HG03280 (cell line): Measurements from ENCODE around the gene GPS2.
"Not testable (repeated sequence)": the region's sequence is repeated elsewhere in the genome, so short reads cannot be mapped to it uniquely, and the experiment has no call there.

Source experiments
- ATAC-seq: cut with Tn5 transposase; IDR thresholded peaks from one replicate; pipeline ENCODE4 v1.9.1; 2021; ENCODE audit warnings: mild to moderate bottlenecking, moderate library complexity; ENCODE audit not compliant: unreplicated experiment

Gene GPS2

DNA sequence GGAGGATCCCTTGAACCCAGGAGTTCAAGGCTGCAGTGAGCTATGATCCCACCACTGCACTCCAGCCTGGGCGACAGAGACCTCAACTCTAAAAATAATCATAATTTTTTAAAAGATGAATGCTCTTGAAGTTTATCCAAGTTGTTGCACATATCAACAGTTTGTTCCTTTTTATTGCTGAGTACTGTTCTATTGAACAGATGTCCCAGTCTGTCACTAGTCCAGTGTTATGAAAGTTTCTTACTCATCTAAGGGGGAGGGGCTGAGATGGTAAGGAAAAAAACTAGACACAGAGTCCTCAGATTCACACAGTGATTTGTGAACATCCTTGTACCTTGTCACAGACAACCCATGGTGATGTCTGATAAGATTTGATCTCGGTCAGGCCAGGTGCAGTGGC lies 25.0 kb upstream of the GPS2 start:
- no peak for ATAC-seq

DNA sequence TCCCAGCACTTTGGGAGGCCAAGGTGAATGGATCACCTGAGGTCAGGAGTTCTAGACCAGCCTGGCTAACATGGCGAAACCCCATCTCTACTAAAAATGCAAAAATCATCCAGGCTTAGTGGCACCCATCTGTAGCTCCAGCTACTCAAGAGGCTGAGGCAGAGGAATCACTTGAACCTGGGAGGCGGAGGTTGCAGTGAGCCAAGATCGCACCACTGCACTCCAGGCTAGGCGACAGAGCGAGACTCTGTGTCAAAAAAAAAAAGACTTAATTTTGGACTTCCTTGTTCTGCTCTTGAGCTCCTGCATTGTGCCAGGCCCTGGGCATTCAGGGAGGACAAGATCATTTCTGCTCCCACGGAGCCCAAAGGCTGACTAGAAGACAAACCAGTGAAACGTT lies 22.4 kb upstream of the GPS2 start:
- ATAC-seq, result not testable (repeated sequence)

DNA sequence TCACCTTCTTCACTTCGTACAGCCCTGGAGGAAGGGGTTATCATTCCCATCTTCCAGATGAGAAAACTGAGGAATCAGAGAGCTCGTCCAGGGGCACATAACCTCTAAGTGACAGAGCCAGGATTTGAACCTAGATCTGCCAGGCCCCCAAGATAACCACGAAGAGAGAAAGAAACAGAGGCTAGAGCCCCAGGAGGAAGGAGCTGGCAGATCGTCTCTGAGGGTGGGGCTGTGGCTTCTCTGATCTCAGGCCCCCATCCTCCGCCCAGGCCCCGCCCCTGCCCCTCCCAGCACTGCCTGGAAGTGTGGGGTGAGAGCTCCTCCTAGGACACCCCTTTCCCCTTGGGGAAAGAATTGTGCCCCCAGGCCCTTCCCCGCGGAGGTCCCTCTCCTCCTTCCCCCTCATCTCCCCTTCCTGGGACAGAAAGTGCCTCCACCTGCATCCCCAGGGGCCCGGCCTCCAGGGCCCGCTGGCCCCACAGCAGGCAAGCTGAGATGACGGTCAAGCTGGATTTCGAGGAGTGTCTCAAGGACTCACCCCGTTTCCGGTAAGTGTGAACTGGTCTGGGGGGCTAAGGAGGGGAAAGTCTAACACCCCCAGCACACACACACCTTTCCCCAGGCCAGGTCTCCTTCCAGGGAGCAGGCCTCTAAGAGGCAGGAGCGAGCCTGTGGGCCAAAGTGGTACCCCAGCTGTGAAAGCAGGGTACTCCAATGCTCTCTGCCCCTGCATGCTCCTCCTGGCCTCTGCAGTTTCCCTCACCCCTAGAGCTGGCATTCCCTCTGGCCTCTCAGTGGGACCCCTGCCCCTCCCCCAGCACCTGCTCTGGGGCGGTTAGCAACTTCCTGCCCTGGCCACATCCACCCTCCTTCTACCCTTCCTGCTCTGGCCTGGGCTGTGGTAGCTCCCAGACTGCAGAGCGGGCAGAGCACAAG lies 21.3 kb upstream of the GPS2 start, which contains the start of gene ACAP1:
Gene ACAP1, plus strand, starts transcription at position 290 of the 936 bp plus-strand sequence. Its CDS starts 206 bp downstream, at position 496.
- peak; percentile 68 for ATAC-seq

DNA sequence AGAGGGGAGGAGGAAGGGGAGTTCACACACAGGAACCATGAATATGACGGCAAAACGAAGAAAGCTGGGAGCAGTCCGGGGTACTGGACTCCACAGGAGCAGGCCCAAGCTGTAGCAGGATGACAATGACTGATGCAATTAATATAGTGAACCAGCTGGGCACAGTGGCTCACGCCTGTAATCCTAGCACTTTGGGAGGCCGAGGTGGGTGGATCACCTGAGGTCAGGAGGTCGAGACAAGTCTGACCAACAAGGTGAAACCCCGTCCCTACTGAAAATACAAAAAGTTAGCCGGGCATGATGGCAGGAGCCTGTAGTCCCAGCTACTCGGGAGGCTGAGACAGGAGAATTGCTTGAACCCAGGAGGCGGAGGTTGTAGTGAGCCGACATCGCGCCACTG lies 20.6 kb upstream of the GPS2 start:
- ATAC-seq, result not testable (repeated sequence)

DNA sequence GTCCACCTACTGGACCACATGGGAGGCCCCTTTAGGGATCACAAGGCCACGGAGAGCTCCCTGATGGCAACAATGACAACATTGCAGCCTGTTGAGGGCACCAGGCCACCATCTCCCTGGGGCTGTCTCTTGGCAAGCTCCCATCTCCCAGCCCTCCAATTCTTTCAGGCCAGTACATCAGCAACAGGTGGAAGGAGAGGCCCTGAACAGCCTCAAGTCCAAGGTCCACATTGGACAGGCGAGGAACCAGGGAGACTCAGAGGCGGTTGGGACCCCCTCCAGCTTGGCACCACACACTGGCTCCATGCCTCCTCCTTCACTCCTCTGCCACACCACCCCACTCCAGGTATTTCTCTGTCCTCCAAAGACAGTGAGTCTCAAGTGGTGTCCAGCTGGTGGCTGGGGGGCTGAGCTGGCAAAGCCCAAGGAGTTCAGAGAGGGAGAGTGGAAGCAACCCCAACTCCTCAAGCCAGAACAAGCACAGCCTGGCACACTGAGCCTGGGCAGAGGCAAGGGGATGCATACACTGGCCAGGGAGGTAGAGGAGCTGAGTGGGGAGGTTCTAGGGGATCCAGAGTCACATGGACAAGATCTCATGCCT lies 19.9 kb upstream of the GPS2 start:
- no peak for ATAC-seq

DNA sequence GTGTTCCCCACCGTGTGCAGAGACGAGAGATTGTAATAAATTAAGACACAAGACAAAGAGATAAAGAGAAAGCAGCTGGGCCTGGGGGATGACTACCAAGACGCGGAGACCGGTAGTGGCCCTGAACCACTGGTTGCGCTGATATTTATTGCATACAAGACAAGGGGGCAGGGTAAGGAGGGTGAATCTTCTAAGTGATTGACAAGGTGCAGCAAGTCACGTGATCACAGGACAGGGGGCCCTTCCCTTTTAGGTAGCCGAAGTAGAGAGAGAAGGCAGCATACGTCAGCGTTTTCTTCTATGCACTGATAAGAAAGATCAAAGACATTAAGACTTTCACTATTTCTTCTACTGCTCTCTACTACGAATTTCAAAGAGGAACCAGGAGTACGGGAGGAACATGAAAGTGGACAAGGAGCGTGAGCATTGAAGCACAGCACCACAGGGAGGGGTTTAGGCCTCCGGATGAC lies 17.5 kb upstream of the GPS2 start:
- not testable (repeated sequence) for ATAC-seq

DNA sequence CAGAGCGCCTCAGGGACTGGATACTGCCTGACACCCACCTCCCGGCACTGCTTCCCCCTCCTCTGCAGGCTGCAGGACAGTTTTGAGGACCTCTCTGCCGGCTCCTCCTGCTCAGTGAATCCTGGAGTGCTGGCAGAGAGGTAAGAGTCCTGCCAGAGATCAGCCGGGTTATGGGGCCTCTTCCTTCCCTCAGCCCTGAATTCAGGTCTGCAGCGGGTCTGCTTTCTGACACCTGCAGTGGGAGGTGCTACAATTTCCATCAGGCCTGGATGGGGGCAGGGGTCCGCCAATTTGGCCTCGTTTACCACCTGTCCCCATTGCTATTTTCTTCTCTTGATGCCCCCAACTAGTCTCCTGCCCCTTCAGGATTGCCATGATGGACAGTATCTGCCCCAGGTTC lies 17.0 kb upstream of the GPS2 start:
- no peak for ATAC-seq

DNA sequence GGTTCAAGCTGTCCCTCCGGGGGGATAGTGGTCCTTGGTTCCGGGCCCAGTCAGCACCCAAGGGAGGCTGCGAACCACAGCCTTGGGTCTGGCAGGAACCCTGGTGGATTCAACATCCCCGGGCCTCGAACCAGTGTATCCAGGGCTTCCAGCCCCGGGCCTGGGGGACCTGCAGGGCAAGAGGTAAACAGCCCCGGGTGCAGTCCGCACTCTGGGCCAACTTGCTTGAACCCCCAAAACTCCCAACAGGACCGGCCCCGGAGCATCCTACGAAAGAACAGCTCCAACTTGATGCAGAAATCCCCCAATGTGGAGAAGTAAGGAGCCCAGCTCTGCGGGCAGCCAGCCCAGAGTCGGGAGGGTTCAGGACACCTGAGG lies 15.5 kb upstream of the GPS2 start:
- ATAC-seq, result no peak

DNA sequence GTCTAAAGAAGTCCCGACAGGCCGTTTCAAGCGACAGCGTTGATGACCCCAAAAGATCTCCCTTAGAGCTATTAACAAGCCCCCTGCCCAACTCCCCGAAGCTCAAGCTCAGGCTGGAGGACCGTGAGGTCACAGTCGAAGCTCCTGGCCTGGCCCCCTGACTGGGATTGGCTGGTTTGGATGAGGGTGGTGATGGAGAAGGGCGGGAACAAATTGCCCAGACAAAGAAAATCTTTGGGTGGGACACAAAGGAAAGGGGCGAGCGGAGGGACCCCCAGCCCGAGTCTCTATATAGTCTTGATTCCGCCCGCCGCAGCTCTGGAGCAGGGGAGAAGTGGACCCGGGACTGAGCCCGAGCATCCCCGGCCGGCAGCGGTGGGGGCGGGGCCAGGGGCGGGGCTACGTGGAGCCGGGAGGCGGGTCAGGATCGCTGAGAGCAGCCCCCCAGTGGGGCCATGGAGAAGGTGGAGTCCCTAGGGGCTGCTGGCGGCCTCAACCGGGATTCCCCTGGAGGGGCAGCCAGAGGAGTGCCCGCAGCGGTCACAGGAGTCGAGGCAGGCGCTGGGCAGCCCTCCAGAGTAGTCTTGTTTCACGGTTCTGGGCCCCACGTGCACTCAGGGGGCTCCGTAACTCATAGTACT lies 15.0 kb upstream of the GPS2 start:
- peak; percentile 41 for ATAC-seq

DNA sequence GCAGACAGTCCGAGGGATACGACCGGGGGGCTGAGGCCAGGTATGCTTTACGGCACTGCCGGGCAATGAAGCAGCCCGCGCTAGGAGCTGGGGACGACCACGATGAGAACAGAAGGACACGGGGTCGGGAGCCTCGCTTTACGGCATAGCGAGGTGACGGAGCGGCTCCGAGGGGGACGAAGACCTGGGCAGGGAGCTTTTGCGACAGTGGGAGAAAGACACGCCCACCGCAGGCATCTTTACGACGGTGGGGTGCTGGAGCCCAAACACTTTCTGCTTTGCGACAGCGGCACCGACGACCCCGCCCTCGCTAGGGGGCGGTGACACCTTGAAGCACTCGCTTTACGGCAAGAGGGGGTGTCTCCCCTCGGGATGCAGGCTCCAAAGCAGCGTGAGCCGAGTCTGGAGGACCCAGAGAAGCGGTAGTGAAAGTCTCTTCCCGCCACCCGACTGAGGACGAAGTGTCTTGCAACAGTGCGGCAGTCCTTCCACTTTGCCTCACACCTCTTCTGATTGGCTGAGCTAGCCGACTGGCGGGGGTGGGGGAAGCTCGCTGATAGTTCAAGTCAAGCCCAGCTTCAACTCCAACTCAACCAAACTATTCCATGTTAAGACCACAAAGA lies 14.3 kb upstream of the GPS2 start:
- peak; percentile 68 for ATAC-seq

DNA sequence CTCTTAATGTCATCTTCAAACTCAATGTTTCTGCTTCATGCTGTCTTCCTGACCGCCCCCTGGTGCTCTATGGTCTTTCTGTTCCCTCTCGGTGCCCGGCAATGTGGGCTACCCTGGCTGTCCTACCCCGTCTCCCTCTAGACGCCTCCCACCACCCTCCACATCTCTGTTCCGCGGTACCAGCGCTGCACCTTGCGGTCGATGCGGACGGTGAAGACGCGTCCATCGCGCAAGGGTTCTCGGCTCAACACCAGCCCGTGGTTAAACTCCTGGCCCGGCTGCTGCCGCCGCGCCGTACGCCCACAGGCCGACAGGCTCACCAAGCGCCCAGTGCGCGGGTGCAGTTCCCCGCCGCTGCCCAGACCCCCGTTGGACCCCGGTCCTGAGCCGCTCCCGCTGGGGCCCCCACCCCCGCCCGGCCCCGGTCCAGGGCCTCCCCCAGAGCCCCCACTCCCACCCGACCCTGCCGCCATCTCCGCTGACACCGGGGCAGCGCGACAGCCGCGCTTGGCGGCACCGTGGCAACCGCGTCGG lies 13.7 kb upstream of the GPS2 start, which contains the start of gene NEURL4:
Gene NEURL4, minus strand, starts transcription at position 496 of the 534 bp plus-strand sequence. Its CDS starts 23 bp downstream, at position 473.
- ATAC-seq, result peak; percentile 4

DNA sequence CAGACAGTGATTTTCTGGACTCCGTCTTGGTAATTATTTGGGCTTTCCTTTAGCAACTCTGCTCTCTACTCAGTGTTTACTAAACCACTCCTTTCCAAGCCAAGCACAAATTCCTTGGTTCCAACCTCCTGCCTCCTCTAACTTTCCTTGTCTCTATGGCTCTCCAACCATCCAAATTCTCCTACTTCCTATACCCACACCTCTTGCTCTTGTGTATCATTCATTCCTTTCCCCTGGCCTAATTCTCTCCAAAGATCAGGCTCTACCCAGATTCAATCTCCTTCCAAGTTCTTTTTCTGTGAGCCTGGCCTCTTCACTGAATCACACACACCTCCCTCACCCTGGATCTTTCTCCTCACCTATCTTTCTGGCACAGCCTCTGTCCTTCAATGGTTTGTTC lies 12.8 kb upstream of the GPS2 start:
- no peak for ATAC-seq

DNA sequence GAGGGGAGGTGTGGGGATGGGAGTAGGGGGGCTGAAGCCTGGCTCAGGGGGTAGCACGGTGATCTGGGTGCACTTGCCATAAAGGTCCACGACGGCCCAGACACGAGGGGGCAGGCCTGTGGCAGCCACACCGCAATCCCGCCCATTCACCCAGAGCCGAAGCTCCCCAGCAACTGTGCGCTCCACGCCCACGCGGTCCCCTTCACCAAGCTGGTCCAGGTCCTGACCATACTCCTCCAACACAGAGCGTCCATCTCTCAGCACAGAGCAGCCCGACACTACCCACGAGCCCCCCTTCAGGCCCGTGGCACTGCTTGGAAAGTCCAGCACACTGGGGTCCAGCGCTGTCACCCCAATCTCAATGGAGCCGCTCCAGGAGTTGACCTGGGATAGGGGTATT lies 12.3 kb upstream of the GPS2 start:
- no peak for ATAC-seq

DNA sequence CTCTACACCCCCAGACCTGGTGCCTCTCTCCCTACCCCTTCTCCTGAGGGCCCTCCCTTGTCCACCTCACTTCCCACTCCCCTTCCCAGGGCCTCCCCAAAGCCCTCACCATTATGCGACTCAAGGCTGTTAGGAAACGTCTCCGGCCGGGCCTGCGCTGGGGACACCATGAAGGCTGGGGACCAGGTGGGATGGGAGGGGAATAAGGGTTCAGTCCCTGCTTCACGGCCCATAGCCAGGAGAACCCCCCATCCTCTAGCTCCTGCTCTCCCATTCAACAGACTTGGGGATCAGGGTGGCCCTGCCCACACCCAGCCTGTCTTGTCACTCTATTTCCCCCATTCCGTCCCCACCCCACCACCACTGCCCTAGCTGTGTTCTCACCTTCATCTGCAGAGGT lies 11.9 kb upstream of the GPS2 start:
- ATAC-seq, result no peak

DNA sequence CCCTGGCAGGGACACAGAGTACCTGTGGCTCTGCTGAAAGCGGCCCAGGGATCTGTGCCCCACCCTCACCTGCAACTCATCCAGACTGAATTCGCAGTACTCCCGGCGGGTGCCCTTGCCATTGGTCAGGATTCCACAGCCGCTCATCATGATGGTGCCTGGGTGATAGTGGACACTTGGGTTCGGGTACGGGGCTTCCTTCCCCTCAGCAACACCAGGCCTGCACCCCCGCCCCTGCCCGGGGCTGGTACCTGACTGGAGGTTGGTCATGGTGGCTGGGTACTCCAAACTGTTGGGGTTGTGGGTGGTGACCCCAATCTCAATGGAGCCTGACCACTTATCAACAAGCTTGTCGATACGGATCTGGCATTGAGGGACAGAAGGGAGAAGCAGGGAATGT lies 11.0 kb upstream of the GPS2 start:
- ATAC-seq, result no peak

DNA sequence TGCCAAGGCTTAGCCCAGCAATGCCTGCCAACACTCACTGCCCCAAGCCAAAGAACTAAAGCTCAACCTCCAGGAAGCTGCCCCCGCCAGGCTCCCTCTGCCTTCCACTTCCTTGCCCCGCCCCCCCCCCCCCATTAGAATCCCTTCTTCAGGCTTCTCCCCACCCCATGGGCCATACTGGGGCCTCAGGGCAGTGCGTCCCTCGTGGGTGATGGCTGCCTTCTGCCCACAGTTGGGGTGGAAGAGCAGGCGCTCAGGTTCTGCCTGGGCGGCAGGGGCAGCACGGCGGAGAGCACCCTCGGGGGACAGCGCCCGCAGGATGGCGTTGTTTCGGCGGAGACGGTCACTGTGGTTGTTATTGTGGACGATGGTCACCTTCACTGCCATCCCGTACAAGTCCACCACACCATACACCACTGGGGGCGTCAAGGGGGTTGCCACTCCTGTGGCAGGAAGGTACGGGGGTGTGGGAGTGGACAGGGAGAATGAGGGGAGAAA lies 9.9 kb upstream of the GPS2 start:
- no peak for ATAC-seq

DNA sequence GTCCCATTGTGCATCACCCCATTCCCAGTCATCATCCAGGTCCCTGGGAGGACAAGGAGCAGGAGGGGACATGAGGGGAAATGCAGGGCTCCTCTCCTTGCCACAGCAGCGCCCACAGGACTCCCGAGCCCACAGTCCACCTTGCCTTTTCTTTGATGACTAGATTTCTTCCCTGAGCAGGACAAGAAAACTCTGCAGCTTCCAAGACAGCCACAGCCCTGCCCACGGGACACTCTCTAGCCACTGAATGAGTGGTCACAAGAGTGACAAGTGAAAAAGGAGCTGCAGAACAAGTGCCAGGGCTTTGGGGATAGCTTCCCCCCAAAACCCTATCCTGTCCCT lies 9.2 kb upstream of the GPS2 start:
- no peak for ATAC-seq

DNA sequence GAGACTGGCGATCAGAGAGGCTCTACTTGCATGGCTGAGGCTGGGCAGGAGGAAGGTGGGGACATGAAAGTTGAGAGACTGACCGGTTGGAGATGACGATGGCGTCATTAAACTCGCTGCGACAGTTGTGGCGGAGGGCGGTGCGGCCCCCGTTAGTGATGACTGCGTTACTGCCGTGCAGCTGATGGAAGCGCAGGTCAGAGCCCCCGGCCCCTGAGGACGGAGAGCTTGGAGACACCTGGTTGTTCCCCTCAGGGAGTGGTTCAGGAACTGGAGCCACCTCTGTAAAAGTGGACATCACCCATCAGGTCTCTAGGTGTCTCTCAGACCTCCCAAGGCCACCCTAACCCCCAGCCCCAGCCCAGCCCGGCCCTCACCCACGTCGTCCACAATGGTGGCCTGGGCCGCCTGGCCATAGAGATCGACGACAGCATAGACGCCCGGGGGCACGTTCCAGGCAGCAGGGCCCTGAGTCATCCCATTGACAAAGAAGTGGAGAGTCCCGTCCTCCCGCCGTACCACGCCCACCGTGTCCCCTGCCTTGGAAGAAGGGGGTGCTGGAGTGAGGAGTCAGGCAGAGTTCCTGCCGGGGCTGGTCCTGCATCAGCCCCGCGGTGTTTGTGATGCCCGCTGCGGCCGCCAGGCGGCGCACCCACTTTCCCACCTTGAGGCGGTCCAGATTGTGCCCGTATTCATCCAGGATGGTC lies 8.7 kb upstream of the GPS2 start:
- no peak for ATAC-seq

DNA sequence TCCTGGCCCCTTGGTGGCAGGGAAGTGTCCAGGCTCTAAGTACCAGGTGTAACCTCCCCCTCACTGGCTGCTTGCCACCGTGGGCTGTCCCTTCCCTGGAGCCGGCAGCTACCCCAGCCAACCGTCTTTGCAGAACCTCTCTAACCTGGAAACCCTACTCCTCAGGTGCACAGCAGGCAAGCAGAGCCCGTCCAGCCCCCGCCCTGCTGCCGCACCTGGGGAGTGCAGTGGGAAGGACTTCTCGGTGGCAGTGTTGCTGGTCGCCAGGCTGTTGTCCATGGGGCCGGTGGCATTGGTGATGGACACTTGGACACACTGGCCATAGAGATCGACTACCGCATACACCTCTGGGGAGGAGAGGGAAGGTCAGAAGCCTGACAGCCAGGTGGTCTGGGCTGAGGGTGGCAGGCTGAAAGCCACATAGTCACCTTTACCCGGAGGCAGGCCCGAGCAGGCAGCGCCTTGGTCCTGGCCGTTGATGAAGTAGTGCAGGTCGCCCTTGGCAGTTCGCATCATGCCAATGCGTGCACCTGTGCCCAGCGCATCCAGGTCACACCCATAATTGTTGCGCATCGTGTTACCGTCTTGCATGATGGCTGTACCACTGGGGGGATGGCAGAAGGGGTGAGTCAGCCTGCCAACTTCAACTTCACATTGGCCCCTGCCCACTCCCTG lies 7.5 kb upstream of the GPS2 start:
- ATAC-seq, result no peak

DNA sequence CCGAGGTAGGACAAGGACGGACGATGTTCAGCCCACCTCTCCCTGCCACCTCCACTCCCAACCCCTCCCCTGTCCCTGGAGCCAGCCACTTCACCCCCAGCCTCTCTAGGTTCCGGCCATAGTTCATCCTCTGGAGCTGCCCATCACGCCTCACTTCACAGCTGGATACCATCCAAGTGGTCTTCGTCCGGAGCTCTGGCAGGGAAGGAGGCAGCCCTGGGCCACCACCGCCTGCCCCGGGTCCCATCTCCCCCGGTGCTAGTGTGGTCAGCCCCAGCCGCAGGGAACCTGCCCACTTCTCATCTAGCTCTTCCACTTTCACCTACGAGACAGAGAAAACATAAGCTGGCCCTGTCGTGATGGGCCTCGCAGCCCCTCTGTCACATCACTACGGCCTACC lies 6.3 kb upstream of the GPS2 start:
- no peak for ATAC-seq
